IMR-90 (cell line): Measurements from ENCODE around the gene OTUB2.

ENCODE experiments used
- CEBPB ChIP-seq: IDR thresholded peaks from 2 replicates; pipeline ENCODE4 v1.6.1; 2012; ENCODE audit warnings: low read depth, low read length, improper control_type of control experiment
- CHD1 ChIP-seq: IDR thresholded peaks from 2 replicates; pipeline ENCODE4 v1.6.1; 2012; ENCODE audit warnings: low read depth, low read length, improper control_type of control experiment
- ELK1 ChIP-seq: fragments of 150-350 bp; IDR thresholded peaks from 2 replicates; pipeline ENCODE4 v1.6.1; 2016; ENCODE audit warnings: low read depth, mild to moderate bottlenecking, low read length, moderate library complexity, borderline replicate concordance
- MAZ ChIP-seq: IDR thresholded peaks from 2 replicates; pipeline ENCODE4 v1.6.1; 2012; ENCODE audit warnings: low read depth, mild to moderate bottlenecking, low read length, improper control_type of control experiment, moderate library complexity, borderline replicate concordance
- NFE2L2 ChIP-seq: fragments of 150-350 bp; IDR thresholded peaks from 2 replicates; pipeline ENCODE4 v1.6.1; 2016; ENCODE audit warnings: low read depth, mild to moderate bottlenecking, low read length
- POLR2A ChIP-seq: IDR thresholded peaks from 2 replicates; pipeline ENCODE4 v1.6.1; 2012; ENCODE audit warnings: mild to moderate bottlenecking, low read depth, low read length
- RFX5 ChIP-seq: IDR thresholded peaks from 2 replicates; pipeline ENCODE4 v1.8.0; 2012; ENCODE audit warnings: low read depth, mild to moderate bottlenecking, low read length, moderate library complexity
- TF ChIP-seq, protein P1 (sequence below): conservative IDR thresholded peaks from 2 replicates; pipeline ENCODE4 v1.5.1; 2012; ENCODE audit warnings: mild to moderate bottlenecking, low read depth, low read length, improper control_type of control experiment

DNA sequence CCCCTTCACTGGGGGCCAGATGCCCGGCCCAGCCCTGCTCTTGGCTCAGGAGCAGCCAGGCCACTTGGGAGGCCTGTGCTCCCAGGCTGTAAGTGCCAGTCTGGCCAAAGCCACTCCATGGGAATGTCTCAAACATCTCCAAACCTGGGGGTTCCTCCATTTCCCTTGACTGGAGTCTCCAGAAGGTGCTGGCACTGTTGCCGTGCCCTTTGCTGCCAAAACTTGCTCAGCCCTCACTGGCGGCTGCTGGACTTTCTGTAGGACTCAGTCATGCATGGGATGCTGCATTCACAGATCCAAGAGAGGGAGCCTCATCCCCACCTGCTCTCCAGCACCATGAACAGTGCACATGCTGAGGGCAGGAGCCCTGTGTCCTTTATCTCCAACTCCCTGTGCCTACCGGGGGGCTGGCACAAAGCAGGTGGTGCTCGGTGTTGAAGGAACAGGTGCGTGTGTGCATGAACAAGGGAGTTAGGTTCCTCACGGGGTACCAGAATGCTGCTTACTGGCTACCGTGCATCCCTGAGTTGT lies 9.6 kb upstream of the OTUB2 start:
- TF ChIP-seq, protein P1, sequence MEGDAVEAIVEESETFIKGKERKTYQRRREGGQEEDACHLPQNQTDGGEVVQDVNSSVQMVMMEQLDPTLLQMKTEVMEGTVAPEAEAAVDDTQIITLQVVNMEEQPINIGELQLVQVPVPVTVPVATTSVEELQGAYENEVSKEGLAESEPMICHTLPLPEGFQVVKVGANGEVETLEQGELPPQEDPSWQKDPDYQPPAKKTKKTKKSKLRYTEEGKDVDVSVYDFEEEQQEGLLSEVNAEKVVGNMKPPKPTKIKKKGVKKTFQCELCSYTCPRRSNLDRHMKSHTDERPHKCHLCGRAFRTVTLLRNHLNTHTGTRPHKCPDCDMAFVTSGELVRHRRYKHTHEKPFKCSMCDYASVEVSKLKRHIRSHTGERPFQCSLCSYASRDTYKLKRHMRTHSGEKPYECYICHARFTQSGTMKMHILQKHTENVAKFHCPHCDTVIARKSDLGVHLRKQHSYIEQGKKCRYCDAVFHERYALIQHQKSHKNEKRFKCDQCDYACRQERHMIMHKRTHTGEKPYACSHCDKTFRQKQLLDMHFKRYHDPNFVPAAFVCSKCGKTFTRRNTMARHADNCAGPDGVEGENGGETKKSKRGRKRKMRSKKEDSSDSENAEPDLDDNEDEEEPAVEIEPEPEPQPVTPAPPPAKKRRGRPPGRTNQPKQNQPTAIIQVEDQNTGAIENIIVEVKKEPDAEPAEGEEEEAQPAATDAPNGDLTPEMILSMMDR: no peak
- TF ChIP-seq CHD1: no peak
- no peak for TF ChIP-seq POLR2A
- no peak for TF ChIP-seq CEBPB
- TF ChIP-seq ELK1: no peak
- no peak for TF ChIP-seq RFX5
- no peak for TF ChIP-seq MAZ
- TF ChIP-seq NFE2L2: no peak
